Activated CD4-positive, alpha-beta T cell treated with anti-CD3 and anti-CD28 coated beads, Interleukin-2, amount 10 ng/mL, durations not matched to agents 7 days and 5 days (primary cell): ENCODE measurements around the gene CACNB4. TPM values are rescaled to one million over a fixed set of nuclear protein-coding genes. Genes with fewer than 3 reads are reported as not detected.

Experiments
- CTCF ChIA-PET: fragments of 350-600 bp; sonication (Branson Sonifier 250); formaldehyde crosslinking; loops from one replicate; lab custom pipeline; 2021; ENCODE audit warnings: antibody characterized with exemption; lab: Charles Lee
- POLR2A ChIA-PET: fragments of 350-600 bp; sonication (Branson Sonifier 250); formaldehyde crosslinking; loops from one replicate; lab custom pipeline; 2021; ENCODE audit warnings: antibody characterized with exemption; lab: Charles Lee
- DNase-seq: peaks from one replicate; pipeline ENCODE4 v3.0.0-alpha.2; 2020
- H3K27ac Mint-ChIP-seq: one replicate; pipeline ENCODE4 v1.8.0; 2021; ENCODE audit warnings: mild to moderate bottlenecking, moderate library complexity, mixed read lengths
- H3K27me3 Mint-ChIP-seq: one replicate; pipeline ENCODE4 v1.8.0; 2021; ENCODE audit warnings: mixed read lengths
- H3K36me3 Mint-ChIP-seq: one replicate; pipeline ENCODE4 v1.8.0; 2021; ENCODE audit warnings: low read depth, mixed read lengths
- H3K4me1 Mint-ChIP-seq: one replicate; pipeline ENCODE4 v1.8.0; 2021; ENCODE audit warnings: mixed read lengths
- H3K4me3 Mint-ChIP-seq: one replicate; pipeline ENCODE4 v1.8.0; 2021; ENCODE audit warnings: mild to moderate bottlenecking, moderate library complexity, mixed read lengths
- H3K9me3 Mint-ChIP-seq: one replicate; pipeline ENCODE4 v1.8.0; 2021; ENCODE audit warnings: mixed read lengths
- total RNA-seq, 2 experiments: library from RNA; stranded (reverse); gene quantifications; one replicate each; pipeline ENCODE4 v1.2.3, GENCODE V29; 2021

CACNB4 gene
- total RNA-seq, 2 experiments from 2014 or later = 0.12 to 0.21 TPM

DNA sequence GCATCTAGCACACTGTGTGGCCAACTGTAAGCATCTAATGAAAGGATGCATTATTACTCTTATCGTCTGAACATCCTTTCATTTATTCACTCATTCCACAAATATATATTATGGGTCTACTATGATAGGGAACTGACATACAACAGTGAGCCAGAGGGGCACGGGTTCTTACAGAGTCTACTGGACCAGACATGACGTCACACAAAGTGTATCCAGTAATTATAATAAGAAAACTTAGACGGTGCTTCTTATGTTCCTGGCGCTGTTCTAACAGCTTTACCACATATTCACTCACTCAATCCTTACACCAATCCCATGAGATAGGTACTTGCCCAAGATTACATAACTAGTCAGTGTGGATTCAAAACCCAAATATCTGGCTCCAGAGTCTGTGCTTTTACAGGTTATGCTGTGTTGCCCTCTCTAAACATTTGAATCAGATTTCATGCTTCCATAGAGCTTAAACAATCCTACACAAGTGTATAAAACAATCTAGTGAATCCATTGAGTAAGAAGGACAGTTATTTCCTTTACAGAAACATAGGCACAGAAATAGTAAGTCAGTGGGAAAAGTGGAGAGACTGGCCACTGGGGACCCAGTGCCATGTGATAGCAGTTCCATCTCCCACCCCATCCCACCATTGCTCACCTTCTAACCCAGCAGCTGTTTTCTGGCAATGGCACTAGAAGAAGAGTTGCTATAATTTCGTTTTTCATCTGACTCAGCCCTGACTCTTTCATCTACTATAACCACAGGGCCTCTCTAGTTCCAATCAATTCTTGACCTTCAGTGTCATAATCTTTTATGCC, 246.4 kb downstream of the CACNB4 start:
- no peaks in the 10 kb centered on the region for H3K4me1 Mint-ChIP-seq
- DNase-seq = no peak
- H3K27ac Mint-ChIP-seq = no peak overlapping the region
- H3K36me3 Mint-ChIP-seq = no peaks in the 10 kb centered on the region
- H3K27me3 Mint-ChIP-seq = peaks cover 8% of the 10 kb centered on the region
- H3K4me3 Mint-ChIP-seq = no peak overlapping the region
- CTCF ChIA-PET = no interaction called here
- POLR2A ChIA-PET = no interaction called here
- no peaks in the 10 kb centered on the region for H3K9me3 Mint-ChIP-seq

DNA sequence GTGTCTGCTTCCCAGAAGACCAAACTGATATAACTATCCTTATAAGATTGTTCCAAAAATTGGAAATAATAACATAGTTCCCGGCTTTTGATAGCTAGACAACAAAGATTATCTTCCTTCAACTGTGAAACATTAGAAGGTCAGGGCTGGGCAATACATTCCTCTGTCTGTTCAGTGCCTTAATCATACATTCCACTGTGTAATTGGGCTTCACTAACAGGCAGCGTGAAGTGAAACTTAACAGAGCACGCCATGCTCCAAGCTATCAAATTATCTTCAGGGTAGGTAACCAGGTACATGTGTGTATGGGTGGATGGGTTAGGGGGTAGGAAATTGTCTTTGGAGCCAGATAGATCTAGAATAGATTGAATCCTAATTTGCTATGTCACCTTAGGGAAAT, 247.1 kb downstream of the CACNB4 start:
- Mint-ChIP-seq H3K36me3 (no peaks in the 10 kb centered on the region), H3K27ac (no peak overlapping the region), H3K27me3 (peaks cover 8% of the 10 kb centered on the region), H3K4me1 (no peaks in the 10 kb centered on the region), H3K4me3 (no peak overlapping the region), H3K9me3 (no peaks in the 10 kb centered on the region)
- ChIA-PET POLR2A (no interaction called here), CTCF (interaction anchor here (1.6 kb wide), 1 partner anchor 11 kb away, joined by 3 read pairs; no protein-coding TSS in a partner anchor)
- no peak for DNase-seq

- Mint-ChIP-seq H3K4me3 (no peak overlapping the region), H3K27ac (no peak overlapping the region), H3K9me3 (no peaks in the 10 kb centered on the region), H3K4me1 (no peaks in the 10 kb centered on the region), H3K27me3 (peaks cover 10% of the 10 kb centered on the region), H3K36me3 (no peaks in the 10 kb centered on the region)
- CTCF ChIA-PET = interaction anchor here (0.6 kb wide), 1 partner anchor 298 kb away, joined by 4 read pairs; no protein-coding TSS in a partner anchor
- DNase-seq = no peak
- POLR2A ChIA-PET = no interaction called here
These were observed 249.3 kb downstream of the CACNB4 start for GRCh38 chr2:151849413-151850010.

DNA sequence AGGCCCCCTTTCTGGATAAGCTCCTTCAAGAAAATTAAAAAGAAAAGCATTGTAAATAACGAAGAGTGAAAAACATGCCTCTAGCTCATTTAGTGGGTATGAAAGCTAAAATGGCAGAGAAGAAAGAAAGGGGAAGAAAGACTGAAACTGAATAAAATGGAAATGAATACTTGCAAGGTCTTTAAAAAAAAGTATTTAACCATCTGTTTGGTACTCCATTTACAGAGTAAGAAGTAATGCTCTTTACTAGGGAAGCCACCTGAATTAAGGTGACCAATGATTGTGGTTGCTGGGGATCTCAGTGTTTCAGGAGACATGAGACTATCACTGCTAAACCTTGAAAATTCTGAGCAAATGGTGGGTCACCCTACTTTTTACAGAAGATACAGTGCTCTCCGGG, 253.0 kb downstream of the CACNB4 start:
- Mint-ChIP-seq H3K9me3 (no peaks in the 10 kb centered on the region), H3K4me3 (no peak overlapping the region), H3K27me3 (peaks cover 10% of the 10 kb centered on the region), H3K4me1 (peaks cover 11% of the 10 kb centered on the region), H3K27ac (no peak overlapping the region), H3K36me3 (no peaks in the 10 kb centered on the region)
- CTCF ChIA-PET = interaction anchor here (1.7 kb wide), 1 partner anchor 14 kb away, joined by 4 read pairs; no protein-coding TSS in a partner anchor
- no peak for DNase-seq
- POLR2A ChIA-PET = no interaction called here

- no peak for DNase-seq
- Mint-ChIP-seq H3K4me3 (no peak overlapping the region), H3K9me3 (no peaks in the 10 kb centered on the region), H3K27ac (no peak overlapping the region), H3K4me1 (peaks cover 11% of the 10 kb centered on the region), H3K36me3 (no peaks in the 10 kb centered on the region), H3K27me3 (peaks cover 10% of the 10 kb centered on the region)
- CTCF ChIA-PET = interaction anchor here (1.7 kb wide), 1 partner anchor 14 kb away, joined by 4 read pairs; no protein-coding TSS in a partner anchor
- POLR2A ChIA-PET = no interaction called here
These were observed 253.4 kb downstream of the CACNB4 start for GRCh38 chr2:151845481-151845880.

DNA sequence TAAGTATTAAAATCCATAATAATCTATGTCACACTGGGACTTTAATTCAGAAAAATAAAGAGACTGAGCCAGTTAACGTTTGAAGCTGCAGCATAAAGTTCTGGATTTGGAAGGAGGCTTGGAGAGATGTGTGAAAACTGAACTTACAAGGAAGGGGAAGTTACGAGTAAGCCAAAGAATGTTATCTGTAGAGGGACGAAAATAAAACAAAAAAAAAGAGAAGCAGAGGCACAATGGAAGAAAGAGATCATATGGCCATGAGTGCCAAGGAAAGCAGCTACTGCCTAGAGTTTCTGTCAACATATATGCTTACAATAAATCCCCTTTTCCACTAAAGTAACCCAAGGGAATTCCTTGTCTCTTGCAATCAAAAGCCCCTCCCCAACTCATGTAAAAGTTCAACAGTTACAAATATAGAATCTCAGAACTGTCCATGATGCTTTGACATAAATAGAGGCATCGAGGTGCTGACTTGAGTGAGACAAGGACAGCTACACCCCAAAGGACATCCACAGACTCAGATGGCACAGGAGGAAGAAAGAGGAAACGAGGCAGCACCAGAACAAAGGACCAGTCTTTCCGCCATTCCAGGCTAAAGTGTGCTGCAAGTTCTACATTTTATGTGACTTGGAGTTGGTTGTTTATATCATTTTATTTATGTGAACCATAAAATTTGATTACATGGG, 254.5 kb downstream of the CACNB4 start:
- ChIA-PET CTCF (no interaction called here), POLR2A (no interaction called here)
- H3K4me1 Mint-ChIP-seq = peaks cover 11% of the 10 kb centered on the region
- peaks cover 10% of the 10 kb centered on the region for H3K27me3 Mint-ChIP-seq
- DNase-seq = no peak
- no peaks in the 10 kb centered on the region for H3K36me3 Mint-ChIP-seq
- H3K27ac Mint-ChIP-seq = no peak overlapping the region
- no peak overlapping the region for H3K4me3 Mint-ChIP-seq
- H3K9me3 Mint-ChIP-seq = no peaks in the 10 kb centered on the region

DNA sequence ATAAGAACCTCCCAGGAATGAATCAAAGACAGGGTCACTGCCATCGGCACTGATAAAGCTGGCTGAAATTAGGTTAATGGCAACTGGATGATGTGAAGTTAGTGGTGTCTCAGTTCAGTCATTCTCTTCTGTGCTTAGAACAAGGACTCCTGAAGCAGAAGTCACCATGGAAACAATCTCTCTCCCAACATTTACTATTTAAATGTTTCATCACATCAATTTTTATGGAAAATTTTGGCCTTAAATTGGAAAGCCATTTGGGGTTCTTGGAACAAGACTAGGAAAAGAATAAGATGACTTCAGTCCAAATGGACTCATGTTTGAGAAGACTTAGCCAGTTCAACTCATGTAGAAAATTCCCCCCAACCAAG, 255.2 kb downstream of the CACNB4 start:
- Mint-ChIP-seq H3K27ac (no peak overlapping the region), H3K4me1 (peaks cover 11% of the 10 kb centered on the region), H3K36me3 (no peaks in the 10 kb centered on the region), H3K9me3 (no peaks in the 10 kb centered on the region), H3K27me3 (peaks cover 8% of the 10 kb centered on the region), H3K4me3 (no peak overlapping the region)
- no peak for DNase-seq
- ChIA-PET CTCF (interaction anchor here (0.5 kb wide), 1 partner anchor 236 kb away, joined by 3 read pairs; no protein-coding TSS in a partner anchor), POLR2A (no interaction called here)

DNA sequence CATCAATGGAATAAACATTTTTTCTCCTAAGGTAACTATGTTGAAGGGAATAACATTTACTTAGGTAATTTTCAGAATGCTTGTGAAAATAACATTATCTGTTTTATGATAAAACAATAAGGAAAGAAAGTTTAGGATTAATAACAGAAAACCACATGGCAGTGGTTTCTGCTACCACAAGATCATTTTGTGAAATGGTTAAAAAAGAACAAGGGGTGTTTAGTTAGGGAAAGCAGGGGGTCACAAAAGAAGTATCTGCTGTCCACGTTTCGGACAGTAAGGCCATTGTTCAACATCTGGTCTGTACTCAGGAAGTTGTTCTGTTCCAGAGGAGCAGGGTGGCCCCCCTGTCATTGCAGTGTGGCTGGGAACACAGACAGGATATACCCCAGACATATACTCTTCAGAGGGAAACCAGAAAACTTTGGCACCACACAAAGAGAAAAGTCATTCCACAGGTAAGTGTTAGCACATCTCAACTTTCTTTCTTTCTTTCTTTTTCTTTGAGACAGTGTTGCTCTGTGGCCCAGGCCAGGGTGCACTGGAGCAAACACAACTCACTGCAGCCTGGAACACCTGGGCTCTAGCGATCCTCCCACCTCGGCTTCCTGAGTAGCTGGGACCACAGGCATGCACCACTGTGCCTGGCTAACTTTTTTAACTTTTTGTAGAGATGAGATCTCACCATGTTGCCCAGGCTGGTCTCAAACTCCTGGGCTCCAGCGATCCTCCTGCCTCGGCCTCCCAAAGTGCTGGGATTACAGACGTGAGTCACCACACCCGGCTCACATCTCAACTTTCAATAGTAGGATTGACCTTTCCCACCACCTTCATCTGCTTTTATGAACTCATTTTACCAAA, 255.8 kb downstream of the CACNB4 start:
- H3K4me3 Mint-ChIP-seq = no peak overlapping the region
- POLR2A ChIA-PET = no interaction called here
- H3K36me3 Mint-ChIP-seq = no peaks in the 10 kb centered on the region
- no peaks in the 10 kb centered on the region for H3K9me3 Mint-ChIP-seq
- CTCF ChIA-PET = interaction anchor here (0.5 kb wide), 1 partner anchor 237 kb away, joined by 3 read pairs; no protein-coding TSS in a partner anchor
- no peak overlapping the region for H3K27ac Mint-ChIP-seq
- DNase-seq = no peak
- H3K4me1 Mint-ChIP-seq = peaks cover 11% of the 10 kb centered on the region
- H3K27me3 Mint-ChIP-seq = peaks cover 2% of the 10 kb centered on the region

DNA sequence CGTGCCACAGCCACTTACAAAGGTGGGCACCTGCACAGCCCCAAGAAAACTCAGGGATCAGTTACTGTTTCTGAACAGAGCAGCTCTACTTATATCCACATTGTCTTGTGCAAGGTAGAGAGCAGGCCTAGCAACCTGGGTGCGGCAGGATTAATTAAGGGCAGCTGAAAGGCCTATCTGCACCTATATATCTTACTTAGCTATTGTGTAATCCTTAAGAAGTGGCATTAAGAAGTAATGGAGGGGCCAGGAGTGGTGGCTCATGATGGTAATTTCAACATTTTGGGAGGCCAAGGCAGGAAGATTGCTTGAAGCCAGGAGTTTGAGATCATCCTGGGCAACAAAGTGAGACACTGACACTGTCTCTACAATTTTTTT, 257.8 kb downstream of the CACNB4 start:
- DNase-seq = no peak
- Mint-ChIP-seq H3K36me3 (no peaks in the 10 kb centered on the region), H3K27me3 (peaks cover 4% of the 10 kb centered on the region), H3K27ac (no peak overlapping the region), H3K9me3 (no peaks in the 10 kb centered on the region), H3K4me3 (no peak overlapping the region), H3K4me1 (peaks cover 11% of the 10 kb centered on the region)
- POLR2A ChIA-PET = no interaction called here
- CTCF ChIA-PET = no interaction called here

DNA sequence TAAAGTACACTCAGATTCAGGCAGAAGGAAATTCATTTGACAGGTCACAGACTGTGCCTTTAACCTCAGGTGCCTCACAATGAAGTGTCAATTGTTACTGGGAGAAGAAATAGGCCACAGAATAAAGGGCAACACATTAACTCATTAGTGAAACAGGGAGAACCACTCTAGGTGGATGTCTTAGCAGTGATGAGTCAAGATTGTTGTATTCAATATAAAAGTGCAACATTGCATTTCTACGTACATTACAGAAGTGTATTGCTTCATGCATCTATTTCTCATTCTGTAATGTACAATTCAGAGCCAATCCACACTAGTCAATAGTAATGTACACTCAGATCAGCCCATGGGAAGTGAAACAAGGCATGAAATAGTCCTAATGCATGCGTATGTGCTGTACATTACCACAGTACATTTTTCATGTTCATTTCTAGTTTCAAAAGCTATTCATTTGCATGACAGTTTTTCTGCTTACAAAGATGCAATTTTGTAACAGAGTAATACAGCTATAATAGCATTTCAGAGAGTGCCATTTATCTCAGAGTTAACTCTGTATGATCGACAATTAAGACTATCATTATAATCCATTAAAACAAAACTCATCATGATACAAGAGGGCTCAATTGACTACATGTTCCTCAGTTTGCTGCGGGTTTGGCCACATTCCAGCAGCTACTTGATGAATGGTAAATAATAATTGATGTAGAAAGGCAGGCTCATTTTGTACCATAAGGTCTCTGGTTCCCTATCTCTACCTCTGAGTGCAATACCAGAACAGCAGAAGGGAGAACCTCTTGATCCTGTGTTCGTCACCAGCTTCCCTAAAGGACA, 258.4 kb downstream of the CACNB4 start:
- no peak for DNase-seq
- Mint-ChIP-seq H3K36me3 (no peaks in the 10 kb centered on the region), H3K9me3 (no peaks in the 10 kb centered on the region), H3K4me1 (peaks cover 11% of the 10 kb centered on the region), H3K4me3 (no peak overlapping the region), H3K27me3 (peaks cover 6% of the 10 kb centered on the region), H3K27ac (no peak overlapping the region)
- ChIA-PET POLR2A (no interaction called here), CTCF (interaction anchor here (1.3 kb wide), 1 partner anchor 10 kb away, joined by 3 read pairs; no protein-coding TSS in a partner anchor)

GRCh38 chr2:151837926-151838325, 260.9 kb downstream of the CACNB4 start:
- ChIA-PET CTCF (interaction anchor here (1.0 kb wide), 1 partner anchor 21 kb away, joined by 6 read pairs; no protein-coding TSS in a partner anchor), POLR2A (no interaction called here)
- H3K4me3 Mint-ChIP-seq = no peak overlapping the region
- H3K9me3 Mint-ChIP-seq = no peaks in the 10 kb centered on the region
- no peak for DNase-seq
- H3K36me3 Mint-ChIP-seq = no peaks in the 10 kb centered on the region
- peaks cover 4% of the 10 kb centered on the region for H3K4me1 Mint-ChIP-seq
- H3K27ac Mint-ChIP-seq = no peak overlapping the region
- peaks cover 11% of the 10 kb centered on the region for H3K27me3 Mint-ChIP-seq
